Measurements from ENCODE around the gene NPB.
A peak's percentile ranks its signal among the peaks of the same experiment; 100 is the strongest.

GRCh38 chr17:81906476-81907218, 4.6 kb downstream of the NPB start:
- TF ChIP-seq, protein P1, sequence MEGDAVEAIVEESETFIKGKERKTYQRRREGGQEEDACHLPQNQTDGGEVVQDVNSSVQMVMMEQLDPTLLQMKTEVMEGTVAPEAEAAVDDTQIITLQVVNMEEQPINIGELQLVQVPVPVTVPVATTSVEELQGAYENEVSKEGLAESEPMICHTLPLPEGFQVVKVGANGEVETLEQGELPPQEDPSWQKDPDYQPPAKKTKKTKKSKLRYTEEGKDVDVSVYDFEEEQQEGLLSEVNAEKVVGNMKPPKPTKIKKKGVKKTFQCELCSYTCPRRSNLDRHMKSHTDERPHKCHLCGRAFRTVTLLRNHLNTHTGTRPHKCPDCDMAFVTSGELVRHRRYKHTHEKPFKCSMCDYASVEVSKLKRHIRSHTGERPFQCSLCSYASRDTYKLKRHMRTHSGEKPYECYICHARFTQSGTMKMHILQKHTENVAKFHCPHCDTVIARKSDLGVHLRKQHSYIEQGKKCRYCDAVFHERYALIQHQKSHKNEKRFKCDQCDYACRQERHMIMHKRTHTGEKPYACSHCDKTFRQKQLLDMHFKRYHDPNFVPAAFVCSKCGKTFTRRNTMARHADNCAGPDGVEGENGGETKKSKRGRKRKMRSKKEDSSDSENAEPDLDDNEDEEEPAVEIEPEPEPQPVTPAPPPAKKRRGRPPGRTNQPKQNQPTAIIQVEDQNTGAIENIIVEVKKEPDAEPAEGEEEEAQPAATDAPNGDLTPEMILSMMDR (optimal IDR thresholded peaks at IDR 0.05 in 1 of 3, IDR thresholded peaks at IDR 0.05 in 1 of 3, conservative IDR thresholded peaks at IDR 0.05 in 1 of 3; ENCODE audit: extremely low read depth in 1 of 3, insufficient read depth in 2 of 3, low read length in 3 of 3) = peak in 2 of 3 experiments; percentile 20 to 35
- TF ChIP-seq EZH2 (IDR thresholded peaks at IDR 0.05; ENCODE audit: low read length) = no peak
